ENCODE data around the gene SLC6A13. TPM values are rescaled to one million over a fixed set of nuclear protein-coding genes. Genes with fewer than 3 reads are reported as not detected.

The SLC6A13 gene
- total RNA-seq, 1 experiment from 2014 or later, result not detected

GRCh38 chr12:272942-273341 lies 10.3 kb upstream of the SLC6A13 start:
- ChIA-PET POLR2A (ENCODE audit: low non-redundant PET) (no interaction called here), CTCF (no interaction called here)
- no peak for DNase-seq (ENCODE audit: low spot score)
- no peak overlapping the region for H3K4me3 ChIP-seq (ENCODE audit: low read depth, low read length, poor library complexity, severe bottlenecking)
- H3K9me3 ChIP-seq (ENCODE audit: low read depth, low read length, poor library complexity, severe bottlenecking), result no peaks in the 10 kb centered on the region
- H3K27me3 ChIP-seq (replicated peaks; ENCODE audit: insufficient read depth, low read depth, low read length, poor library complexity), result no peaks in the 10 kb centered on the region
- BruUV-seq (replicated peaks), result no TSS peak
- no peaks in the 10 kb centered on the region for H3K4me1 ChIP-seq (ENCODE audit: insufficient read depth, low read length, poor library complexity, severe bottlenecking)
- no peaks in the 10 kb centered on the region for H3K36me3 ChIP-seq (ENCODE audit: insufficient read depth, low read length, poor library complexity, severe bottlenecking)
- TF ChIP-seq, protein P1, sequence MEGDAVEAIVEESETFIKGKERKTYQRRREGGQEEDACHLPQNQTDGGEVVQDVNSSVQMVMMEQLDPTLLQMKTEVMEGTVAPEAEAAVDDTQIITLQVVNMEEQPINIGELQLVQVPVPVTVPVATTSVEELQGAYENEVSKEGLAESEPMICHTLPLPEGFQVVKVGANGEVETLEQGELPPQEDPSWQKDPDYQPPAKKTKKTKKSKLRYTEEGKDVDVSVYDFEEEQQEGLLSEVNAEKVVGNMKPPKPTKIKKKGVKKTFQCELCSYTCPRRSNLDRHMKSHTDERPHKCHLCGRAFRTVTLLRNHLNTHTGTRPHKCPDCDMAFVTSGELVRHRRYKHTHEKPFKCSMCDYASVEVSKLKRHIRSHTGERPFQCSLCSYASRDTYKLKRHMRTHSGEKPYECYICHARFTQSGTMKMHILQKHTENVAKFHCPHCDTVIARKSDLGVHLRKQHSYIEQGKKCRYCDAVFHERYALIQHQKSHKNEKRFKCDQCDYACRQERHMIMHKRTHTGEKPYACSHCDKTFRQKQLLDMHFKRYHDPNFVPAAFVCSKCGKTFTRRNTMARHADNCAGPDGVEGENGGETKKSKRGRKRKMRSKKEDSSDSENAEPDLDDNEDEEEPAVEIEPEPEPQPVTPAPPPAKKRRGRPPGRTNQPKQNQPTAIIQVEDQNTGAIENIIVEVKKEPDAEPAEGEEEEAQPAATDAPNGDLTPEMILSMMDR (conservative IDR thresholded peaks at IDR 0.05; ENCODE audit: low read depth, low read length), result no peak
- no peak for TF ChIP-seq EZH2 (IDR thresholded peaks at IDR 0.05; ENCODE audit: borderline replicate concordance, low read depth, low read length, poor library complexity, severe bottlenecking)
- intact Hi-C loops (cut with micrococcal nuclease; ENCODE audit: unreplicated experiment), result no loop called here
- no peak overlapping the region for H3K27ac ChIP-seq (ENCODE audit: low read depth, low read length, poor library complexity, severe bottlenecking)

DNA sequence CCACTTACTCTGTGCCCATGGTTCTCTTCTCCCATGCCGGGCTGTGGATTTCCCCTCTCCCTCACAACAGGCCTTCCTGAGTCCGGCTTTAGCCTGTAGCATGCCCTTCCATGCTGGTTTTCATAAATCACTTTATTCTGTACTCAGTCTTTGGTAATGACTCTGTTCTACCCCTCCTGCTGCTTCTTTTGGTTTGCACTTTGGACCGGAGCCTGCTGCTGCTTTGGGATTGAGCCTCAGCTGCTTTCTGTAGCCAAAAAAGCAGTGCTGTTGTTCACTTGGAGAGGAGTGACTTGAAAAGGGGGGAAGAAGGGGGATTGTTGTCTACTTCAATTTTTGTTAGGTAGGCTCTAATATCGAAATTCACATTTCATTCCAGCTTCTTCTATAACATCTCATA lies 8.5 kb upstream of the SLC6A13 start:
- TF ChIP-seq, protein P1 (conservative IDR thresholded peaks at IDR 0.05; ENCODE audit: low read depth, low read length), result no peak
- no peak for TF ChIP-seq EZH2 (IDR thresholded peaks at IDR 0.05; ENCODE audit: borderline replicate concordance, low read depth, low read length, poor library complexity, severe bottlenecking)
- no peak for DNase-seq (ENCODE audit: low spot score)
- intact Hi-C loops (cut with micrococcal nuclease; ENCODE audit: unreplicated experiment), result no loop called here
- H3K27me3 ChIP-seq (replicated peaks; ENCODE audit: insufficient read depth, low read depth, low read length, poor library complexity), result no peaks in the 10 kb centered on the region
- H3K27ac ChIP-seq (ENCODE audit: low read depth, low read length, poor library complexity, severe bottlenecking), result no peak overlapping the region
- no peaks in the 10 kb centered on the region for H3K9me3 ChIP-seq (ENCODE audit: low read depth, low read length, poor library complexity, severe bottlenecking)
- CTCF ChIA-PET, result no interaction called here
- H3K36me3 ChIP-seq (ENCODE audit: insufficient read depth, low read length, poor library complexity, severe bottlenecking), result no peaks in the 10 kb centered on the region
- H3K4me3 ChIP-seq (ENCODE audit: low read depth, low read length, poor library complexity, severe bottlenecking), result no peak overlapping the region
- POLR2A ChIA-PET (ENCODE audit: low non-redundant PET), result no interaction called here
- no peaks in the 10 kb centered on the region for H3K4me1 ChIP-seq (ENCODE audit: insufficient read depth, low read length, poor library complexity, severe bottlenecking)
- BruUV-seq (replicated peaks), result no TSS peak

DNA sequence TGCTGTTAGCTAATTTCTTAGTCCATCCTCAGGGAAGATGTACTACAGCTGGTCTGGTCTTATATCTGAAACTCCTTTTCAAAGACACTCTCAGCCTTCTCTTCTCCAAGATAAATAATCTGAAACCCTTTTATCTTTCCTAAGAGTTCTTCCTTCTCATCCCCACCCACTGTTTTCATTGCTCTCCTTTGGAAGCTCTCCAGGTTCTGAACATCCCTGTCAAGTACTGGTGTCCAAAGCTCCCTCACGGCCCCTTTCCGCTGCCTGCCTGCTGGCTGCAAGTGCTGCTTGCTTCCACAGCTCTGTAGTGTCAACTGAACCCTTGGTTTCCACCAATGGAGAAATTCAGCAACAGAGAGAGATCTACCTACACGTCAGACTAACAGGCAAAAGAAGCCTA lies 6.6 kb upstream of the SLC6A13 start:
- Histone ChIP-seq H3K27ac (ENCODE audit: low read depth, low read length, poor library complexity, severe bottlenecking) (no peak overlapping the region), H3K4me3 (ENCODE audit: low read depth, low read length, poor library complexity, severe bottlenecking) (no peak overlapping the region), H3K4me1 (ENCODE audit: insufficient read depth, low read length, poor library complexity, severe bottlenecking) (no peaks in the 10 kb centered on the region), H3K36me3 (ENCODE audit: insufficient read depth, low read length, poor library complexity, severe bottlenecking) (no peaks in the 10 kb centered on the region), H3K27me3 (replicated peaks; ENCODE audit: insufficient read depth, low read depth, low read length, poor library complexity) (no peaks in the 10 kb centered on the region), H3K9me3 (ENCODE audit: low read depth, low read length, poor library complexity, severe bottlenecking) (no peaks in the 10 kb centered on the region)
- no TSS peak for BruUV-seq (replicated peaks)
- DNase-seq (ENCODE audit: low spot score), result peak; percentile 30
- ChIA-PET CTCF (no interaction called here), POLR2A (ENCODE audit: low non-redundant PET) (no interaction called here)
- intact Hi-C loops (cut with micrococcal nuclease; ENCODE audit: unreplicated experiment), result no loop called here
- TF ChIP-seq, protein P1 (conservative IDR thresholded peaks at IDR 0.05; ENCODE audit: low read depth, low read length), result no peak
- TF ChIP-seq EZH2 (IDR thresholded peaks at IDR 0.05; ENCODE audit: borderline replicate concordance, low read depth, low read length, poor library complexity, severe bottlenecking), result no peak
